Bone marrow (tissue), 2 donors: ENCODE results near the gene TCEANC2.
"Not testable (repeated sequence)": the region's sequence is repeated elsewhere in the genome, so short reads cannot be mapped to it uniquely, and the experiment has no call there.

Source experiments
- DNase-seq, 2 donors: peaks; one replicate each; lab custom pipeline; 2025; lab: John Stamatoyannopoulos, UW

Gene TCEANC2

GRCh38 chr1:54086754-54087153 lies 33.3 kb downstream of the TCEANC2 start:
- no peak for DNase-seq

- no peak for DNase-seq
Observed at GRCh38 chr1:54088385-54088784, 35.0 kb downstream of the TCEANC2 start.

GRCh38 chr1:54091666-54092065 lies 38.3 kb downstream of the TCEANC2 start:
- no peak for DNase-seq

- no peak for DNase-seq
Observed at GRCh38 chr1:54094001-54094729, 40.8 kb downstream of the TCEANC2 start.

- DNase-seq = not testable (repeated sequence)
Observed at GRCh38 chr1:54094730-54095105, 41.3 kb downstream of the TCEANC2 start.

- peak in 1 of 2 donors; percentile 70 for DNase-seq
Observed at GRCh38 chr1:54095546-54096226, 42.3 kb downstream of the TCEANC2 start.

- DNase-seq = no peak
Observed at GRCh38 chr1:54096227-54096876, 42.9 kb downstream of the TCEANC2 start.

GRCh38 chr1:54096877-54097240 lies 43.5 kb downstream of the TCEANC2 start:
- DNase-seq = no peak

- peak in 1 of 2 donors; percentile 17 for DNase-seq
Observed at GRCh38 chr1:54099061-54099610, 45.7 kb downstream of the TCEANC2 start.

GRCh38 chr1:54100500-54100899 lies 47.1 kb downstream of the TCEANC2 start:
- DNase-seq = no peak

GRCh38 chr1:54103414-54103813 lies 50.0 kb downstream of the TCEANC2 start:
- DNase-seq = no peak

- not testable (repeated sequence) for DNase-seq
Observed at GRCh38 chr1:54104613-54105012, 51.2 kb downstream of the TCEANC2 start.

GRCh38 chr1:54105080-54105479 lies 51.7 kb downstream of the TCEANC2 start:
- DNase-seq = no peak

GRCh38 chr1:54105736-54106269 lies 52.4 kb downstream of the TCEANC2 start:
- DNase-seq = no peak

GRCh38 chr1:54107131-54107530 lies 53.7 kb downstream of the TCEANC2 start:
- no peak for DNase-seq

GRCh38 chr1:54108156-54108555 lies 54.7 kb downstream of the TCEANC2 start:
- no peak for DNase-seq

GRCh38 chr1:54109129-54110090 lies 56.0 kb downstream of the TCEANC2 start:
- no peak for DNase-seq

- no peak for DNase-seq
Observed at GRCh38 chr1:54110996-54111395, 57.6 kb downstream of the TCEANC2 start.

- DNase-seq = no peak
Observed at GRCh38 chr1:54111624-54112023, 58.2 kb downstream of the TCEANC2 start.

GRCh38 chr1:54112027-54112426 lies 58.6 kb downstream of the TCEANC2 start:
- DNase-seq = no peak

GRCh38 chr1:54112705-54113368 lies 59.4 kb downstream of the TCEANC2 start:
- no peak for DNase-seq
